Measurements from ENCODE around the gene MED22. TPM values are rescaled to one million over a fixed set of nuclear protein-coding genes. Genes with fewer than 3 reads are reported as not detected.

MED22 gene
- polyA plus RNA-seq, 1 donor (not counting 4 experiments of a cell fraction or from before 2014, with no cell fraction given) = 15.9 TPM

DNA sequence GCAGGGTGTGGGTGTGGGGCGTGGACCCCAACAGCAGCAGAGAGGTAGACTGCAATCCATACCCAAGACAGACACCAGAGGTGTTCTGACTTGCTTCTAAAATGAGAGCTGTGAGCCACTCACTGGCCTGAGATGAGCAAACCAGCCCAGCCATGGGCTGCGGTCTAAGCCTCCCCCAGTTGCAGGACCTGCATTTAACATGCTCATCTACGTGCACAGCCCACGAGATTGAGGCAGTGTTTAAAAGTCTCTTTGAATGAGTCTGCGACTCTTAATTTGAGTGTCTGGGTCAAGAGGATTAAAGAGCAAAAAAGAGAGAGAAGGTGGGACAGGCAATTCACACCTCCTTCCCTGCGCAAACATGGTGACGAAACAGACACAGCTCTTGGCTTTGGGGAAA is 22.0 kb upstream of the MED22 start:
- dilution Hi-C loops (cut with MboI; ENCODE audit: extremely low pct_ligation_motif_present, low sequenced_read_pairs) = no loop called here
- Histone ChIP-seq H3K27ac (ENCODE audit: control insufficient read depth, insufficient read depth, low read length) (no peak overlapping the region), H3K36me3 (ENCODE audit: control insufficient read depth in 2 of 2, extremely low read depth in 1 of 2, insufficient read depth in 2 of 2, low read length in 2 of 2) (peaks cover 34 to 55% of the 10 kb centered on the region in 2 experiments), H3K4me2 (ENCODE audit: control insufficient read depth, extremely low read depth, insufficient read depth, low read depth, low read length) (no peak overlapping the region), H3K4me1 (ENCODE audit: control insufficient read depth, extremely low read depth, insufficient read depth, low read length) (peaks cover 64% of the 10 kb centered on the region), H4K20me1 (ENCODE audit: control insufficient read depth, extremely low read depth, insufficient read depth, low read length) (peaks cover 62% of the 10 kb centered on the region), H3K4me3 (ENCODE audit: control insufficient read depth in 2 of 3, extremely low read depth in 1 of 3, insufficient read depth in 2 of 3, low read depth in 1 of 3, low read length in 3 of 3) (no peak overlapping the region), H3K9me3 (ENCODE audit: control insufficient read depth, low read depth, low read length) (no peaks in the 10 kb centered on the region), H3K9ac (ENCODE audit: control insufficient read depth, extremely low read depth, insufficient read depth, low read length) (no peak overlapping the region), H3K27me3 (ENCODE audit: control insufficient read depth, extremely low read depth, insufficient read depth, low read length) (no peaks in the 10 kb centered on the region), H3K79me2 (ENCODE audit: control insufficient read depth, insufficient read depth, low read length) (peaks cover 93% of the 10 kb centered on the region), H3K9me1 (ENCODE audit: control insufficient read depth, extremely low read depth, insufficient read depth, low read length) (peaks cover 8% of the 10 kb centered on the region), H2AFZ (ENCODE audit: control insufficient read depth, low read length) (no peak overlapping the region)
- no peak for FAIRE-seq
- no peak for TF ChIP-seq EZH2 (IDR thresholded peaks at IDR 0.05; ENCODE audit: low read length)
- TF ChIP-seq, protein P1, sequence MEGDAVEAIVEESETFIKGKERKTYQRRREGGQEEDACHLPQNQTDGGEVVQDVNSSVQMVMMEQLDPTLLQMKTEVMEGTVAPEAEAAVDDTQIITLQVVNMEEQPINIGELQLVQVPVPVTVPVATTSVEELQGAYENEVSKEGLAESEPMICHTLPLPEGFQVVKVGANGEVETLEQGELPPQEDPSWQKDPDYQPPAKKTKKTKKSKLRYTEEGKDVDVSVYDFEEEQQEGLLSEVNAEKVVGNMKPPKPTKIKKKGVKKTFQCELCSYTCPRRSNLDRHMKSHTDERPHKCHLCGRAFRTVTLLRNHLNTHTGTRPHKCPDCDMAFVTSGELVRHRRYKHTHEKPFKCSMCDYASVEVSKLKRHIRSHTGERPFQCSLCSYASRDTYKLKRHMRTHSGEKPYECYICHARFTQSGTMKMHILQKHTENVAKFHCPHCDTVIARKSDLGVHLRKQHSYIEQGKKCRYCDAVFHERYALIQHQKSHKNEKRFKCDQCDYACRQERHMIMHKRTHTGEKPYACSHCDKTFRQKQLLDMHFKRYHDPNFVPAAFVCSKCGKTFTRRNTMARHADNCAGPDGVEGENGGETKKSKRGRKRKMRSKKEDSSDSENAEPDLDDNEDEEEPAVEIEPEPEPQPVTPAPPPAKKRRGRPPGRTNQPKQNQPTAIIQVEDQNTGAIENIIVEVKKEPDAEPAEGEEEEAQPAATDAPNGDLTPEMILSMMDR (optimal IDR thresholded peaks at IDR 0.05 in 1 of 3, IDR thresholded peaks at IDR 0.05 in 1 of 3, conservative IDR thresholded peaks at IDR 0.05 in 1 of 3; ENCODE audit: extremely low read depth in 1 of 3, insufficient read depth in 2 of 3, low read length in 3 of 3) = no peak
- no peak for DNase-seq (ENCODE audit: low read depth, low spot score)

DNA sequence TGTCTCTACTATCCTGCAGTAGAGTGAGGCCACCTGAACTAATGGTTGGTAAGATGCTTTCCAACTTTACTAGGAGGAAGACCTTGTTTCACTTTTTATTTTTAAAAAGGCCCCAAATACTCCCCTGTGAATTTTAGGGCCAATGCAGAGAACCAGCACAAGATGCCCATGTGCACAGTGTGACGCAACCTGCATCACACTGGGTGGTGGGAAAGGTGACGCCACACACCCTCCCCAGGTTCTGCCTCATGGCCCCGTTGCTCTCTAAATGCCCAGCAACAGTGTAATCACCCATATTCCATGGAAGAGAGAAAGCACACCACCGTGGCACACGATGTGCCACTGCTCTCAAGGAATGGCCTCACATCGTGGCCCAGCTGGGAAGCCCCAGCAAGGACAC is 21.5 kb upstream of the MED22 start:
- Histone ChIP-seq H3K27me3 (ENCODE audit: control insufficient read depth, extremely low read depth, insufficient read depth, low read length) (no peaks in the 10 kb centered on the region), H4K20me1 (ENCODE audit: control insufficient read depth, extremely low read depth, insufficient read depth, low read length) (peaks cover 63% of the 10 kb centered on the region), H3K79me2 (ENCODE audit: control insufficient read depth, insufficient read depth, low read length) (peaks cover 88% of the 10 kb centered on the region), H3K36me3 (ENCODE audit: control insufficient read depth in 2 of 2, extremely low read depth in 1 of 2, insufficient read depth in 2 of 2, low read length in 2 of 2) (peaks cover 34 to 56% of the 10 kb centered on the region in 2 experiments), H3K27ac (ENCODE audit: control insufficient read depth, insufficient read depth, low read length) (no peak overlapping the region), H3K4me2 (ENCODE audit: control insufficient read depth, extremely low read depth, insufficient read depth, low read depth, low read length) (no peak overlapping the region), H3K4me3 (ENCODE audit: control insufficient read depth in 2 of 3, extremely low read depth in 1 of 3, insufficient read depth in 2 of 3, low read depth in 1 of 3, low read length in 3 of 3) (no peak overlapping the region), H3K4me1 (ENCODE audit: control insufficient read depth, extremely low read depth, insufficient read depth, low read length) (peaks cover 66% of the 10 kb centered on the region), H3K9me3 (ENCODE audit: control insufficient read depth, low read depth, low read length) (no peaks in the 10 kb centered on the region), H2AFZ (ENCODE audit: control insufficient read depth, low read length) (no peak overlapping the region), H3K9ac (ENCODE audit: control insufficient read depth, extremely low read depth, insufficient read depth, low read length) (no peak overlapping the region), H3K9me1 (ENCODE audit: control insufficient read depth, extremely low read depth, insufficient read depth, low read length) (peaks cover 8% of the 10 kb centered on the region)
- dilution Hi-C loops (cut with MboI; ENCODE audit: extremely low pct_ligation_motif_present, low sequenced_read_pairs) = no loop called here
- no peak for DNase-seq (ENCODE audit: low read depth, low spot score)
- TF ChIP-seq EZH2 (IDR thresholded peaks at IDR 0.05; ENCODE audit: low read length) = no peak
- TF ChIP-seq, protein P1 (optimal IDR thresholded peaks at IDR 0.05 in 1 of 3, IDR thresholded peaks at IDR 0.05 in 1 of 3, conservative IDR thresholded peaks at IDR 0.05 in 1 of 3; ENCODE audit: extremely low read depth in 1 of 3, insufficient read depth in 2 of 3, low read length in 3 of 3) = no peak
- FAIRE-seq = no peak
